Stimulated activated CD8-positive, alpha-beta memory T cell treated with anti-CD3 and anti-CD28 coated beads, Interleukin-15, amount 100 ng/mL, for 1 hour (primary cell): ENCODE data around the gene NXPH1.

Experiments used
- DNase-seq: peaks from one replicate; pipeline ENCODE4 v3.0.0-alpha.2; 2020; ENCODE audit warnings: low read depth

Gene NXPH1

DNA sequence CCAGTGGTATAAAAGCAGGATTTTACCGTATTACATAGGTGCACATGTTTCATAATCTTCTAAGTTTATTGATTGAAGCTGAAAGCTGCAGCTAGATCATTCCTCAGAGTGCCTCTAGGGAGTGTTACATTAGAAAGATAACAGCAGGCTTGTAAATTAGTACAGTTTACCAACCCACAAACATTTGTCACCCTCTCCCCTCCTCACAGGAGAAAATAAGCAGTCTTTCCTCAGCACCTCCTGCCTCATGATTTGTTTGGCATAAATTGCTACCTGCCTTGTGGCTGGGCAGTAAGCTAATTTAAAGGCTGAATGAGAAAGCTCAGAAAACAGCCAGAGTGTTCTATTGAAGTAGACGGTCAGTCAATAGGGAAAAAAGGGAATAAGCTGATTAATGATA is 74.2 kb downstream of the NXPH1 start:
- no peak for DNase-seq

DNA sequence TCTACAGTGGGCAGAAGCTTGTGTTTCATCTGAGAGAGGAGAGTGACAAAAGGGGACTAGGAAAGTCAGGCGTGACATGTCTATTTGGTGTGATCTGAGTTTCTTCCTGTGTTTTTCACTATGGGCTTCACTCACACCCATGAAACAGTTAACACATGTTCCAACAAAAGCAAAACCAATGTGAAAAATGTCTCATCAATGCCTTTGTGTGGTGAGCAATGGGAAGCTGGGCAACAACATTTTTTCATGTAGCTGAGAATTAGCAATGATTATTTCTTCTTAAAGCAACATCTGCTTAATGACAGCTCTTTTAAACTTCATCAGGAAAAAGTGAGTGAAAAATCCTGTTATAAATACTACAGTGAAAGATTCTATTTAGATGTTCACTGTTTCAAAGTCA is 76.2 kb downstream of the NXPH1 start:
- no peak for DNase-seq

DNA sequence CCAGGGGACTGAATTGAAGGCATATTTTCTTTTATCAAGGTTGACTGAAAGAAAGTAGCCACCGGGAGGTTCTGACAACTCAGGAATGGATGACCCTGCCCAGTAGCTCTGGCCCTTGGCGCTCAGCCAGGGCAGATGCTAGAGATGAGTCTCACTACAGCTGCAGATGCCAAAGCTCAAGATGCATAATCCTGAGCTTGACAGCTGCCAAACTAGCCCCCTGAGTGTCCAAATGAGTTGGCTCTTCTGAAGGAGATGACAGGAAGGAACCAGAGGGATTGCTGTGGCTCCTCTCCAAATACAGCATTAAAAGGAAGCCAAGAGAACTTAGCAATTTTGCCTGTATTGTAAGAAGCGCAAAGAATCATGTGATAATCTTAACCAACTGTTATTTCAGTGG is 78.4 kb downstream of the NXPH1 start:
- no peak for DNase-seq

DNA sequence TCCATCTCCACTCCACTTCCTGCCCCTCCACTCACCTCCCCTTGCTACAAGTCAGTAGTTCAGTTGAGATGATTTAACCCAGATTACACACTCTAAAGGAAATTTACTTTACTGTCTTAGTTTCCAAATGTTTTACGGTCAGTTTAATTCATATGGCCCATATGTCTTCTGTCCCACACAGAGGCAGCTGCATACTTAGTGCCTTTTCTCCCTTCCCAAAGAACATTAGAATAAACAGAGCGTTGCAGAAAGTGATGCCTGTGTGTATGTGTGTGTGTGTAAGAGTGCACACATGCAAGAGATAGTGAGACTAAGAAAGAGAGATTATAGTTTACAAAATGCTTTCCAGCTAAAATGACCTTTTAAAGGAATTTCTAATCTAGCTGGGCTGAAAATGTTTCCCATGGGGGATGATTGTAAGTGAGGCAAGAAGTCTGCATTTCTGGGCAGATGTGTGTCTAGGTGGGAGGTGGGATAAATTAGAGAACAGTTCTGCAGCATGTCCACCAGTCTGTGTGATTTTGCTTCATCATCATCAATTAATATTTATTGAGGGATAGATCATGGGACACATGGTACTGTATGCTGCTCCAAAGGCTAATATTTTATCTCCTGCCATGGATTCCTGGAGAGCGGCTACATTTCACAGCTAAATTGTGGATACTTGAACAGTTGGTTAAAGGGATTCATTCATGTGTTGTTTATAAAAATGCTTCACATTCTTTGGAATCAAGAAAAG is 81.5 kb downstream of the NXPH1 start:
- no peak for DNase-seq

DNA sequence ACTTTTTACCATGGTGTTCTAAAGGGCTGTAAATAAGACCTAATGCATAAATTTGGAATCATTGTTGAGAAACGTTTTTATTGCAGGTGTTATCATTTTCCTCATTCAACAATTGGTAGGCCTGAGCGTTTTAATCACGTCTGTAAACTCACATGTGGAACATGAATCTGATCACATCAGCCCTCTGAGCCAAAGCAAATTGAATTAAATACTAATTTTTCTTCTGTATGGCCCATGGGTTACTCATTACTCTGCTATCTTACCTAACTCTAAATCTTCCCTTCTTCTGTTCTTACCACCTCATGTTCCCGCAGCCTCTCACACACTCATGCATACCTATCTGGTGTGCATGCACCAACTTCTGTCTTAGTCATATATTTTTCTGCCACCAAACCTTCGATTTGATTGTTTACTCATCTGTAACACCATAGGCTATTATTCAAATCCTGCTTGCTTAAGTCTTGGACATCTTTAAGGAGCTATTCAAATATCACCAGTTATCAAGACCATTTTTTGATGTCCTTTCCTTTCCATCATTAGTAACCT is 82.3 kb downstream of the NXPH1 start:
- no peak for DNase-seq

DNA sequence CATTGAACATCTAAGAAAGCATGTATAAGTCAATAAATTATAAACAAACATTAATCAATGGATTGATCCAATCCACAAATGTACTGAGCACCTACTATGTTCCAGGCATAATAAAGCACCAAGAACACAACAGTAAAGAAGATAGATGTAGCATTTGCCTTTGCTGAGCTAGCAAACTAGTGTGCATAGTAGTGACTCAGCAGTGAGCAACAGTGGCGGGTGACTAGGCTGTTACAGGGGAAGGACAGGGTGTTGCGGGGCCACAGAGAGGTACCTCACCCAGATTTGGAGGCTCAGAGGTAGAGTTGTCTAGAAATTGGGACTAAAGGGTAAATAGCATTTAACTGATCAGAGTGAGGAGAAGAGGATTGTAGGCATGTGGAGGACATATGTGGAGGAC is 83.6 kb downstream of the NXPH1 start:
- DNase-seq: no peak

GRCh38 chr7:8528311-8528710 is 94.9 kb downstream of the NXPH1 start:
- no peak for DNase-seq

DNA sequence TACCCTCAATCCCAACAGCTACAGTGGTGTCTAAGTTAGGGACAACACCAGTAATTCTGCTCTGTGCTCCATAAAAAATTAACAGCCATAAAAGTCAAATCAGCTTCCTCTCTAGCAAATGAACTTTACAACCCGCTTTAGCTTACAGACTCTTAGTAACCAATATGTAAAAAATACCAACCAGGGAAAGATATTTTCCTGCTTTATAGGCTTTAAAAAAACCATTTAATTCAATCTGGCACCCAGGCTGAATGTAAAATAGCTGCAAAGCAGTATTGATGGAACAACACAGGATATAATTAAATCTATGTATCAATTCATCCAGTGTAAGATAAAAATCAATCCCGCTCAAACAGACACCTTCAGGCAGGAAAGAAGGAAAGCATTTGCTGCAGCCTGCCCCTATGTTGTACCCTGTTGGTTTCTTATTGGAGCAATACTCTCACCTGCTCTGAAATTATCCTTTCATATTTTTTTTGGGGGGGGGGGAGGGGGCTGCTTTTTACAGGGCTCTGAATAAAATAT is 98.6 kb downstream of the NXPH1 start:
- DNase-seq: no peak

DNA sequence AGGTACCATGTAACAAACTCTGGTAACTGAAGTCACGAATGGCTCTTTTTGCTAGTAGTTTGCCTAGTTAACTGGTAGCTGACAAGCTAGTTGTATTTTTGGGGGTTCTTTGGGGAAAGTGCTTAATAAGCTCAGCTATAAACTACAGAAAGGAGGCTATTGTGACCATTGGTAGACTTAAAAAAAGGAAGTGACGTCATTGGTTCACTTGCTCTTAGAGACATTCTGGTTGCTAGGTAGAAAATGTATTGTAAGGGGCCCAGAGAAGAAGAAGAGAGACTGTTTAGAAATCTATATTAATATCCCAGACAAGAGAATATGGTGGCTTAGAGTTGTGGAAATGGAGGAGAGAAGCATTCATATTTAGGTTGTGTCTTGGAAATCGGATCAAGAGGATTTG is 103.0 kb downstream of the NXPH1 start:
- DNase-seq: no peak

- no peak for DNase-seq
Observed at GRCh38 chr7:8549046-8549445, 115.6 kb downstream of the NXPH1 start.

DNA sequence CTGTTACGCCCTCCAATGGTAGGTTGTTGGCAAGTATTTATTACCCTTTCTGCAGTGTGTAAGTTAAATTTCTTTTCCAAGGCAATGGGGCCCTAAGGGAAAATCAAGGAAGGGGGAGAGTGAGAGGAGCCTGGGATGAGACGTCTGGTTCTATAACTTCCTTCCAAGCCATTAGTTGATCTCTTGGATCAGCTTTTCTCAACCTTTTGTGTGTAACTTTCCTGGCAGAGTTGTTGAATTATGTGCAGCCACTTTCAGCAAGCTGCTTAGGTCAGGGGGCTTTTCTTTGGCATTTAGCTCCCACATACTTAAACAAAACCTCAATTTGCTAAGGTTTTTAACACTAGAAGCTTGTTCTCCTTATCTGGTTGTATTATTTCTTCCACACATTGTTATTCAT is 127.1 kb downstream of the NXPH1 start:
- no peak for DNase-seq

DNA sequence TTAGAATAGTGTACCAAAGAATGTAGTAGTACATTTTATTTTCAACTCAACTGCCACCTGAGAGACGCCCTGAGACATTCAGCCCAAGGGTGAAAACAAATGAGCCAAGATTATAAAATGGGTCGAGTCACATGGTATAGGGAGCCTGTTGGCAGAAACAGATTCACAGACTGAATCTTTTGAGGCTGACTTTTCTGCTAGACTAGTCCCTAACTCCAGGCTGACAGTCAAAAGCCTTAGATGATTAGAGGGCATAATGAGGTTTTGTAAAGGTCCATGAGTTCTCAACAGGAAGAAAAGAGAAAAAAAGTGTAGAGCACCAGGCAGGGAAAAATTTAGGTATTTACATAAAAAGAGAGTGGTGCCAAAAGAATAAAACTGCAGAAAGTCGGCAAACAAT is 128.0 kb downstream of the NXPH1 start:
- no peak for DNase-seq

DNA sequence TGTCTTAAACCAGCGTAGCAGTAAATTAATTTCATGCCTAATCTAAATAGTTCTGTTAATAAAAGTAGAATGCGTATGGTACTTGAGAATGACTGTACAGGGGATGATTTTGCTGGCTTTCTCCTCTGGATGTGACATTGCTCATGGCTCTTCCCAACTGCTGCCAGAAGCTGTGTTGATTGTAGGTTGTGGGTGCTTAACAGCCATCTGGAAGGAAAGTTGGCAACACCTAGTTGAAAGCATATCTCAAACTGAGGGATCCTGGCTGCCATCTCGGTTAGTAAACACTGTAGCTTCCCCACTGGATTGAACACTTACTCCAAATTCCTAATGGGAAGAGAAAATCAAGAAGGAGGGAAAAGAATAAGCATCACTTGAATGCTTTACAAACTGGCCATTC is 130.9 kb downstream of the NXPH1 start:
- no peak for DNase-seq

DNA sequence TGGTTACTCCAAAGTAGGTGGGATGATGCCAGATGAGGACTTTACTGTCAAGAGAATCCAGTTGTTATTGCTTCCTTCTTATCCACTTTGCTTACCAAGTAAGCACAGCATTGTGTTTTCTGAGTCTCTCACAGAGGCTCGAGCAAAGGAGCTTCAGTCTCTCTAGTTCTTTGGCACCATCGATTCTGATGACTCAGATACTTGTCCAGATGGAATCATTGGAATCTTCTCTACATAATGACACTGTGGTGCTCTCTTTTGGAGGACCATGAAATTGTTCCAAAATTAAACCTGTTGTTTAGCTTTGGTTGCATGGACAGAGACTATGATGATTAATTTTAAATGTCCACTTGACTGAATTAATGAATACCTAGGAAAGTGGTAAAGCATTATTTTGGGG is 132.6 kb downstream of the NXPH1 start:
- DNase-seq: no peak

DNA sequence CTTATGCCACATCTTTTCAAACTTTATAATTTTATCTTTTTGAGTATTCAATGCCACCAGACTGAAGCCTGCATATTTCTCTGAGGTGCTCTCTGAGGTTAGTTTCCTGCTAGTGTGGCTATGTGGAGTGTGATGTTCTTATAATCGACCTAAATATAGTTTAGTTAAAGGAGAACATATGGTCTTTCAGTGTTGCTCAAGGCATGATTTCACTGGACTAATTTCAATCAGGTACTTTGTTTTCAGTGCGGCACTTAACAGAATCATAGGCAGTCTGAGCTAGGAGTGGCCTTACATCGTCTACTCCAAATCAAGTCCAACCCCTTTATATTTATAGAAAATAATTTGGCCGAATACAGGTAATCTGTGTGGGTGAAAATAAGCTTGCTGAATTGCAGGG is 134.2 kb downstream of the NXPH1 start:
- DNase-seq: no peak

- no peak for DNase-seq
Observed at GRCh38 chr7:8579661-8580194, 146.3 kb downstream of the NXPH1 start.

DNA sequence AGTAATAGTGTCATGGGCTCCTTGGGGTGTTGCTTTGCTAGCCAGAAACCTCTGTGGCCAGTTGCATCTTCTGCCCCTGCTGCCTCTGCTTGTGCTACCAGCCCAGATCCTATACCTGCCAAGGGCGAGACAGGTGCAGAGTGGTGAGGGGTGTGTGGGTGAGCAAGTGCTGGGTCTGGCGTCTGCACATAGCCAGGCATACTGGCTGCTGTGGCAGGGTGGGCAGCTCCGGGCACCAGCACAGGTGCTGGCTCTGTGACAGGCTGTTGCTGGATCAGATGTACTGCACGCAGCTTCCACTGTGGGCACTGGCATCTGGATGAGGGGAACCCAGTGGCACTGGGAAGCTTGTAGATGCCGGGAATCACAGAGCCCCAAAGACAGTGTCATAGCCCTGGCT is 148.4 kb downstream of the NXPH1 start:
- no peak for DNase-seq

DNA sequence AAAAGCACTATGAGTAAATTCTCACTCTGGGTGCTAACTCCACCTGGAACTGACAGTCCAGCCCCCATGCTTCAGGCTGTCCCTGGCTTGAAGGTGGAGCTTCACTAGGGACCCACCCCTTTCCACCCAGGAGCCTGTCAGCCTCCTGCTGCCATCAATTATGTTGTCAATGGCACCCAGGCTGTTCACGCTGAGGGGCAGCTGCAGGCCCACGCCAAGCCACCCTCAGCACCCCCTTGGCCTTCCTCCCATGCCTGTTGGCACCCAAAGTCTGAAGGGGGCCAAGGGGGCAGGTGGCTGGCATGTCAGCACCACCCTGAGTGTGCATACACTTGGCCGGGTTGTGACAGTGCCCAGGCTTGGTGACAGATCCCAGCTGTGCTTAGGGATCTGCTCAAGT is 149.3 kb downstream of the NXPH1 start:
- no peak for DNase-seq

DNA sequence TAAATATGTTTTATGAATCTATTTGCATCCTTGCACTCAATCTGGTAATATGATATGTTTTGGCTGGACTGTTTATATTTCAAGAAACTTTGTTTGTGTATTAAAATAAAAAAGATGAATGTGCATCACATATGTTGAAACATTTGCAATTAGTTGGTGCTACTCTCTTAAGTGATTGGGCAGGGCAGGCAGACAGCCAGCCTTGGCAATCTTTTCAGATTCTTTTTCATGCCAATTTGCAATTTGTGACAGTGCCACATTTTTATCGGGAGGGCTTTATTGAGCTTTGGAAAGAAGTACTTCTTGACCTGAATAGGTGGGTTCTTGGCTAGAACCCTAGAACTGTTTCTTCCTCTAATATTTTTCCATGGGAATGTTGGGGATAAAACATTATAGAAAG is 152.2 kb downstream of the NXPH1 start:
- no peak for DNase-seq

DNA sequence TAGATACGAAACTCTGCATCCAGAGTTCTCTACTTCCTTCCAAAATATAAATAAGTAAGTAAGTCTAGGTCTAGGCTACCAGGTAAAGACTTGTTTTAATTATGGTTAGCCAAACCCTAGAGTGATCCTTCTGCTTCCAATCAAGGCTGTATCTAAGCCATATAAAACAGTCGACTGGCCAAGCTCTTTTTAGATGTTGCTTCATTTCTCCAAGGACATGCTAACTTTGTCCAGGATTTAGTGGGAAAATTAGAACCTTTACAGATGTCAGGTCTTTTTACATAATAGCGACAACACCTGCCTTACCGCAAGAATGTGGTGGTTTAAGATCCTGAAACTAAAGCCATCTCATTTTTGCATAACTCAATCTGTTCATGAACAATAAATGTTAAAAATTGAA is 156.8 kb downstream of the NXPH1 start:
- no peak for DNase-seq

DNA sequence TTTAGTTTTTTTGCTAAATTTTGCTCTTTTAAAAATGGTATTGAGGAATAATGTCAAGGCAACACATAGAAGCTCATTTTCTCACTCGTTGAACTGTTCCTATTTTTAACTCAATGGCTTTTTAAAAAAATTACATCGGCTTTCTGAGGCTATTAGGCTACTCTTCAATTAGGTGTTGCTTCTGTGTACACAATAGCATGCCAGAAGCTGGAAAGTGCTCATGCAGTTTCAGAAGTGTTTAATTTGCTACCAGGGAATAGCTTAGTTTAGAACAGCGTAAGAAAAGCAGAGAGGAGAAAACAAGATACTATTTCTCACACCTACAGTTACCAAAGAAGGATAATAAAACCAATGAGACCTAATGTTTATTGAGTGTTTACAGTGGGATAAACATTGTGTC is 157.4 kb downstream of the NXPH1 start:
- DNase-seq: no peak

GRCh38 chr7:8591289-8591688 is 157.9 kb downstream of the NXPH1 start:
- no peak for DNase-seq

DNA sequence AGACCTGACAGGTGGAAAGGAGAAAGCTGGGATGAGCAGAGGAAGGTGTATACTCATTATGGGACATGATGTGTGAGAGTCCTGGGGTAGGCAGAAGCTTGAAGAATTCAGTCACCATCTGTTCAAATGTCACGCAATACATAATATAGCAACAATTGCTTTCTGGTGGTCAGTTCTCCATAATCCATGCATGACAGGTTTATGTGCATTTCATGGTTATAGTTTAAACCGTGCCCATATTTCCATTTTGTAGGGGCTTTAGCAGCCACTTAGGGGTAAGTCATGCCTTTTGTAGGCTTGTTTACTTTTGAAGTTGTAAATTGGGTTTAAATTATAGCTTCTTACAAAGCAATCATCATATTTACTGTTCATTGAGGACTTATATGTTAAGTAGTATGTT is 158.8 kb downstream of the NXPH1 start:
- DNase-seq: no peak

GRCh38 chr7:8594115-8594514 is 160.7 kb downstream of the NXPH1 start:
- no peak for DNase-seq
